Posterior vena cava (tissue), 2 donors: ENCODE measurements around the gene FBXO46. TPM values are rescaled to one million over a fixed set of nuclear protein-coding genes. Genes with fewer than 3 reads are reported as not detected.

Experiments
- DNase-seq: peaks from one replicate; pipeline ENCODE4 v3.0.0-alpha.2; 2020; ENCODE audit warnings: low spot score
- intact Hi-C, 2 donors: fragments of 100-400 bp; cut with DNase I; formaldehyde crosslinking; loops; one replicate each; pipeline versions ENCODE4 v1.14.1 to v1.14.2; 2022 to 2023
- microRNA-seq, 2 donors: library from miRNA; unstranded; fragments of <30 nt; microRNA quantifications; one replicate each; pipeline ENCODE4 v1.2.0, GENCODE V29; 2020 to 2021; ENCODE audit warnings: borderline microRNAs expressed in 2 of 2
- total RNA-seq, 2 donors: library from RNA; stranded (reverse); fragmentation: NEBNext Ultra II Directional; extraction: Animal tissue kit (Norgen Biotek cat#: 25700); gene quantifications; one replicate each; pipeline ENCODE4 v1.2.1, GENCODE V29; 2021
- donor health status: DM: yes; HTN: yes; CAD: no.
- donor health status: DM: yes; HTN: yes; CAD: no.

FBXO46 gene
- total RNA-seq, 2 donors from 2014 or later = 11.2 to 12.3 TPM

DNA sequence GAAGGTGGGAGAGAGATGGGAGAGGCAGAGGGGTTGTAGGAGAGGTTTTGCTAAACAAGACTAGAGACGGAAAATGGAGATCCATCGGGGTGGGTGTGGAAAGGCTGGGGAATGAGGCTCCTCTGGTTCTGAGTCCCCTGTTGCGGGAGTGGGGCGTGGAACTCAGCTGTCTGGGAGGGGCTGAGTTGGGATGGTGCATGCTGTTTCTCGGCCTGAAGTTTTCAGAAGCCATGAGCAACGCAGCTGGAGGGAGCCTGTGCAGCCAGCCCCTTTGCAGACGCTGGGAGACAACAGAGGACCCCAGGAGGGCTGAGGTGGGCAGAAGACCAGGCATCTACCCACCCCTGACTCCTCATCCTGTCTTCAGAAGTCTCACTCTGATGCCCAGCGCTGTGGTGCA, 70.1 kb downstream of the FBXO46 start:
- intact Hi-C loops = no loop called here
- DNase-seq = no peak

Small RNA genes lying within 50 kb of the gene (microRNA-seq; reads per million reads assigned to microRNA genes)
- gene MIR642A (0 reads per million in 2 donors), gene MIR642B (0 reads per million in 2 donors)

Other genes starting within 250 kb of the FBXO46 start
- gene RTN2, start 233.8 kb downstream of the FBXO46 start, total RNA-seq = 10 to 100 TPM in 1 of 2 donors, 1 to 10 TPM in 1; 9.4 to 14.5 TPM
- 1 to 10 TPM in 1 of 2 donors, under 1 TPM in 1; 0.67 to 1.9 TPM for gene PPM1N, start 232.5 kb downstream of the FBXO46 start, total RNA-seq
- gene VASP, start 223.4 kb downstream of the FBXO46 start, total RNA-seq = 100 to 1,000 TPM; 159 to 204 TPM
- 10 to 100 TPM in 1 of 2 donors, 1 to 10 TPM in 1; 9.8 to 11.3 TPM for gene OPA3, start 146.1 kb downstream of the FBXO46 start, total RNA-seq
- gene GPR4, start 128.7 kb downstream of the FBXO46 start, total RNA-seq = 10 to 100 TPM in 1 of 2 donors, 1 to 10 TPM in 1; 5.1 to 11.1 TPM
- 10 to 100 TPM; 20.7 to 26.7 TPM for gene EML2, start 91.5 kb downstream of the FBXO46 start, total RNA-seq
- gene GIPR, start 62.7 kb downstream of the FBXO46 start, total RNA-seq = under 1 TPM in 1 of 2 donors, not detected in 1; 0.38 TPM
- gene SNRPD2, start 38.9 kb downstream of the FBXO46 start, total RNA-seq = 100 to 1,000 TPM; 244 to 250 TPM
- 1 to 10 TPM; 3.1 to 4.5 TPM for gene QPCTL, start 38.2 kb downstream of the FBXO46 start, total RNA-seq
- gene MEIOSIN, start 2.5 kb upstream of the FBXO46 start, total RNA-seq = not detected
- gene SIX5, start 38.4 kb upstream of the FBXO46 start, total RNA-seq = 10 to 100 TPM; 14.9 to 22.4 TPM
- 100 to 1,000 TPM; 218 to 281 TPM for gene DMPK, start 51.6 kb upstream of the FBXO46 start, total RNA-seq
- 10 to 100 TPM; 50.9 to 61.1 TPM for gene DMWD, start 61.9 kb upstream of the FBXO46 start, total RNA-seq
- not detected for gene RSPH6A, start 84.4 kb upstream of the FBXO46 start, total RNA-seq
- gene SYMPK, start 132.3 kb upstream of the FBXO46 start, total RNA-seq = 10 to 100 TPM; 41.2 to 44.6 TPM
- not detected for gene FOXA3, start 133.4 kb upstream of the FBXO46 start, total RNA-seq
- 10 to 100 TPM; 14.3 to 14.5 TPM for gene IRF2BP1, start 155.2 kb upstream of the FBXO46 start, total RNA-seq
- gene MYPOP, start 171.7 kb upstream of the FBXO46 start, total RNA-seq = 1 to 10 TPM; 4.3 to 6.1 TPM
- not detected for gene NANOS2, start 183.9 kb upstream of the FBXO46 start, total RNA-seq
- 1 to 10 TPM; 7.9 to 8.0 TPM for gene NOVA2, start 243.0 kb upstream of the FBXO46 start, total RNA-seq